A549 (cell line): ENCODE results near the gene DCBLD2. TPM values are rescaled to one million over a fixed set of nuclear protein-coding genes. Genes with fewer than 3 reads are reported as not detected.

Source experiments
- ATAC-seq, 2 experiments: fragments of 200-7000 bp in 1 of 2; fragments of >200 bp in 1 of 2; cut with Nextera tagmentation in 1 of 2; cut with Tn5 transposase in 1 of 2; 3 replicates each; pipeline versions ENCODE4 v1.8.0 to v1.9.1; 2018 to 2020; ENCODE audit warnings: mild to moderate bottlenecking in 1 of 2, moderate library complexity in 1 of 2
- CTCF ChIA-PET: fragments of 300-600 bp; sonication (Branson Sonifier 250); formaldehyde crosslinking; extraction: SDS; loops from one replicate; lab custom pipeline; 2021; ENCODE audit warnings: antibody characterized with exemption, inconsistent platforms; lab: Yijun Ruan, JAX
- POLR2A ChIA-PET: fragments of 350-600 bp; formaldehyde crosslinking; extraction: SDS; loops from one replicate; lab custom pipeline; 2021; ENCODE audit warnings: antibody characterized with exemption, inconsistent platforms; lab: Yijun Ruan, JAX
- DNase-seq, 2 experiments: peaks; one replicate each; pipeline versions ENCODE4 v3.0.0 to v3.0.0-alpha.2; 2011 to 2016; ENCODE audit warnings: low read depth in 1 of 2, low spot score in 1 of 2
- FAIRE-seq: peaks from 2 replicates; lab custom pipeline; 2011; peaks lifted over from hg19 to GRCh38; lab: Jason Lieb, UNC
- H3K27ac ChIP-seq, 2 experiments: fragments of >200 bp; sonication (Bioruptor Twin); formaldehyde crosslinking; 3 replicates each; pipeline ENCODE4 v1.5.1; 2016 to 2017
- H3K4me1 ChIP-seq: fragments of >200 bp; sonication (Bioruptor Twin); formaldehyde crosslinking; 3 replicates; pipeline ENCODE4 v1.6.1; 2016
- H3K4me2 ChIP-seq: fragments of >200 bp; sonication (Bioruptor Twin); formaldehyde crosslinking; 3 replicates; pipeline ENCODE4 v1.6.1; 2016
- H3K4me3 ChIP-seq: fragments of >200 bp; sonication (Bioruptor Twin); formaldehyde crosslinking; 3 replicates; pipeline ENCODE4 v1.5.1; 2016
- H3K9me3 ChIP-seq: fragments of >200 bp; sonication (Bioruptor Twin); formaldehyde crosslinking; 3 replicates; pipeline ENCODE4 v1.6.1; 2016
- ATOH8 ChIP-seq: fragments of 250-450 bp; sonication (Bioruptor Pico); IDR thresholded peaks from 2 replicates; pipeline ENCODE4 v1.5.0; 2020; ENCODE audit warnings: low read depth, mild to moderate bottlenecking, moderate library complexity
- CHD2 ChIP-seq: fragments of 150-350 bp; IDR thresholded peaks from 2 replicates; pipeline ENCODE4 v1.6.1; 2014; ENCODE audit warnings: low read length; ENCODE audit not compliant: partially characterized antibody
- EHF ChIP-seq: fragments of 250-450 bp; sonication (Bioruptor Pico); IDR thresholded peaks from 2 replicates; pipeline ENCODE4 v1.5.0; 2020; ENCODE audit warnings: mild to moderate bottlenecking
- EHMT2 ChIP-seq: fragments of 200-600 bp; sonication (generic); IDR thresholded peaks from 2 replicates; pipeline ENCODE4 v1.6.1; 2016; ENCODE audit warnings: antibody characterized with exemption, low read depth, mild to moderate bottlenecking, moderate library complexity
- EP300 ChIP-seq, 2 experiments: fragments of >200 bp; sonication (Bioruptor Twin); formaldehyde crosslinking; IDR thresholded peaks; 2 replicates in 1 of 2; 3 replicates in 1 of 2; pipeline ENCODE4 v1.6.1; 2016 to 2017
- ESRRA ChIP-seq: fragments of 150-350 bp; IDR thresholded peaks from 2 replicates; pipeline ENCODE4 v1.6.1; 2014; ENCODE audit warnings: mild to moderate bottlenecking, low read length, borderline replicate concordance
- HES2 ChIP-seq: fragments of >200 bp; sonication (Bioruptor Twin); formaldehyde crosslinking; IDR thresholded peaks from 2 replicates; pipeline ENCODE4 v1.6.1; 2016
- HOXB13 ChIP-seq: fragments of 250-450 bp; sonication (Bioruptor Pico); IDR thresholded peaks from 2 replicates; pipeline ENCODE4 v1.5.0; 2020; ENCODE audit warnings: low read depth, mild to moderate bottlenecking, moderate library complexity
- HOXB5 ChIP-seq: fragments of 250-450 bp; sonication (Bioruptor Pico); IDR thresholded peaks from 2 replicates; pipeline ENCODE4 v1.5.0; 2020; ENCODE audit warnings: mild to moderate bottlenecking, moderate library complexity
- MAX ChIP-seq: IDR thresholded peaks from 2 replicates; pipeline ENCODE4 v1.6.1; 2012
- NFE2L2 ChIP-seq: fragments of 150-350 bp; conservative IDR thresholded peaks from 2 replicates; pipeline ENCODE4 v1.6.1; 2014; ENCODE audit warnings: low read length
- NPAS2 ChIP-seq: fragments of 250-450 bp; sonication (Bioruptor Pico); IDR thresholded peaks from 2 replicates; pipeline ENCODE4 v1.8.0; 2022; ENCODE audit warnings: mild to moderate bottlenecking, moderate library complexity, borderline replicate concordance
- NR3C1 ChIP-seq: fragments of >200 bp; sonication (Bioruptor Twin); formaldehyde crosslinking; IDR thresholded peaks from 3 replicates; pipeline ENCODE4 v1.6.1; 2017
- PHF8 ChIP-seq: fragments of 200-600 bp; sonication (generic); IDR thresholded peaks from 2 replicates; pipeline ENCODE4 v1.6.1; 2016; ENCODE audit warnings: low read depth, mild to moderate bottlenecking, antibody characterized with exemption, moderate library complexity, borderline replicate concordance
- RCOR1 ChIP-seq: fragments of 150-350 bp; IDR thresholded peaks from 2 replicates; pipeline ENCODE4 v1.6.1; 2014; ENCODE audit warnings: antibody characterized with exemption, low read length, low read depth
- ZNF302 ChIP-seq: fragments of 250-450 bp; sonication (Bioruptor Pico); IDR thresholded peaks from 2 replicates; pipeline ENCODE4 v1.9.0; 2021; ENCODE audit warnings: inconsistent platforms, mild to moderate bottlenecking, moderate library complexity
- WGBS: methylation state at CpG from one replicate; pipeline ENCODE4 v1.1.6; 2017; ENCODE audit errors: missing lambda C conversion rate; 5-methylcytosine and 5-hydroxymethylcytosine counted together
- polyA plus RNA-seq, 4 experiments: library from polyadenylated mRNA; depleted of rRNA in 3 of 4; stranded (reverse); fragments of >200 nt; fragmentation: RNase III in 1 of 4; extraction: RNeasy Plus Mini Kit Qiagen cat#74134 plus additional on column Dnase treatment in 1 of 4; gene quantifications; 2 replicates in 3 of 4; 3 replicates in 1 of 4; pipeline ENCODE4 v1.2.3, GENCODE V29; 2011 to 2017
- TF ChIP-seq, protein P1 (sequence below): IDR thresholded peaks from 2 replicates; pipeline ENCODE4 v1.6.1; 2012
- TF ChIP-seq, protein P2 (sequence below): IDR thresholded peaks from 2 replicates; pipeline ENCODE4 v1.6.1; 2012; ENCODE audit warnings: low read depth, borderline replicate concordance
- TF ChIP-seq, protein P3 (sequence below): fragments of 450-650 bp; IDR thresholded peaks from 2 replicates; pipeline ENCODE4 v1.6.1; 2014; ENCODE audit warnings: antibody characterized with exemption

DCBLD2 gene
- polyA plus RNA-seq, 2 of the 4 experiments (the other 2 are of a cell fraction) = 266 to 623 TPM

- TF ChIP-seq, protein P1, sequence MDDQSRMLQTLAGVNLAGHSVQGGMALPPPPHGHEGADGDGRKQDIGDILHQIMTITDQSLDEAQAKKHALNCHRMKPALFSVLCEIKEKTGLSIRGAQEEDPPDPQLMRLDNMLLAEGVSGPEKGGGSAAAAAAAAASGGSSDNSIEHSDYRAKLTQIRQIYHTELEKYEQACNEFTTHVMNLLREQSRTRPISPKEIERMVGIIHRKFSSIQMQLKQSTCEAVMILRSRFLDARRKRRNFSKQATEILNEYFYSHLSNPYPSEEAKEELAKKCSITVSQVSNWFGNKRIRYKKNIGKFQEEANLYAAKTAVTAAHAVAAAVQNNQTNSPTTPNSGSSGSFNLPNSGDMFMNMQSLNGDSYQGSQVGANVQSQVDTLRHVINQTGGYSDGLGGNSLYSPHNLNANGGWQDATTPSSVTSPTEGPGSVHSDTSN = no peak
- TF ChIP-seq EHF (CRISPR knock-in tag) (no peak), NR3C1 (no peak), ZNF302 (CRISPR knock-in tag) (no peak), NPAS2 (CRISPR knock-in tag) (no peak), ESRRA (no peak), EHMT2 (no peak), CHD2 (no peak), HOXB13 (CRISPR knock-in tag) (no peak)
Observed at GRCh38 chr3:98930413-98930812, 28.9 kb upstream of the DCBLD2 start (continued).

DNA sequence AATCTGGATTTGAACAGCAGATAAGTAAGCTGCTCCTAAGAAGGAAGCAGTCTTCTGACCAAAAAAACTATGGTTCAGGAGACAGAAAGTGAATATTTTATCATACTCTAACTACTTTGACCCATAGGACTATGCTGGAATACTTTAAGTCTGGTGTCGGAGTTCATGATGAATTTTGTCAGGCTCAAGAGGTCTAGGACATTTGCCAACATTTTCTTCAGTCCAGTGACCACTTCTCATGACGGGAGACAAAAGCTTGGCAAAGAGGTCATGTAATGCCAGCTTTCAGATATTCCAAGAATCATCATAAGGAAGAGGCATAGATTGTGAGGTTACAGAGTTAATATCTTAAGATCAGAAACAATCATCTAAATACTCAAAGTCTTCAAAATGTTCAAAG is 20.5 kb upstream of the DCBLD2 start:
- no peak for DNase-seq
- no peak for ATAC-seq
- 62% methylated on average over 2 of the region's 2 CpGs for WGBS
- Histone ChIP-seq H3K4me1 (peaks cover 75% of the 10 kb centered on the region), H3K4me3 (no peak overlapping the region), H3K4me2 (peak overlapping the region; percentile 81), H3K27ac (peak overlapping the region; percentile 95 to 99), H3K9me3 (peaks cover 21% of the 10 kb centered on the region)
- FAIRE-seq = peak; percentile 93
- ChIA-PET POLR2A (interaction anchor here (0.8 to 3.1 kb wide), 4 partner anchors 20 to 59 kb away, joined by 3 to 29 read pairs (median 11); partner anchors contain the start of gene DCBLD2), CTCF (interaction anchor here (1.0 to 2.6 kb wide), 2 partner anchors 32 to 72 kb away, joined by 3 to 9 read pairs; no protein-coding TSS in a partner anchor)
- TF ChIP-seq NFE2L2 (no peak), CHD2 (no peak), ATOH8 (CRISPR knock-in tag) (no peak)

DNA sequence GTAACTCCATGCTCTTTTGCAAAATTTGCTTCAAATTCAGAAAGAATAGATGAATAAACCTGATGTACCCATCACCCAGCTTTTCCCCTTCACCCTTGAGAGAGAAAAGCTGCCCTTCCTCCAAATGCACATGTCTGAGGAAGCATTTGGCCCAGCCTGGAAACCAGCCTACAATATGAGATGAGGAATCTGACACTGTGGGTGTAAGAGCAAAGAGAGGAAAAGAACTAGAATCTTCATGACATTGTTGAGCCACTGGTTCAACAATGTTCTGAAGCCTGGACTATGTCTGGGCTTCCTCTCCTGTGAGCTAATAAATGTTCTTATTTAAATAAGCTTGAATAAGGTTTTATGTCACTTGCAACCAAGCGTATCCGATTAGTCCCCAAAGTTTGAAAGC is 18.7 kb upstream of the DCBLD2 start:
- 0 out of 3 replicates have a peak overlapping the region, but pooled peaks have one; percentile 9 for H3K4me2 ChIP-seq
- FAIRE-seq (no peak), DNase-seq (no peak), ATAC-seq (no peak)
- peaks cover 92% of the 10 kb centered on the region for H3K4me1 ChIP-seq
- ChIA-PET POLR2A (interaction anchor here (3.1 kb wide), 1 partner anchor 18 kb away, joined by 31 read pairs; the partner anchor contains the start of gene DCBLD2), CTCF (interaction anchor here (0.7 to 2.3 kb wide), 5 partner anchors 14 to 103 kb away, joined by 3 to 12 read pairs (median 3); partner anchors contain the start of gene DCBLD2)
- peak overlapping the region; percentile 95 to 99 for H3K27ac ChIP-seq
- H3K9me3 ChIP-seq = peaks cover 8% of the 10 kb centered on the region; the same call in 2 of the 3 replicates
- H3K4me3 ChIP-seq = no peak overlapping the region
- TF ChIP-seq EP300 (IDR thresholded peaks at IDR 0.05) (no peak), PHF8 (no peak), ATOH8 (CRISPR knock-in tag) (no peak), HOXB13 (CRISPR knock-in tag) (no peak), ESRRA (no peak), RCOR1 (no peak), MAX (no peak), HOXB5 (no peak), HES2 (no peak)
- TF ChIP-seq, protein P2, sequence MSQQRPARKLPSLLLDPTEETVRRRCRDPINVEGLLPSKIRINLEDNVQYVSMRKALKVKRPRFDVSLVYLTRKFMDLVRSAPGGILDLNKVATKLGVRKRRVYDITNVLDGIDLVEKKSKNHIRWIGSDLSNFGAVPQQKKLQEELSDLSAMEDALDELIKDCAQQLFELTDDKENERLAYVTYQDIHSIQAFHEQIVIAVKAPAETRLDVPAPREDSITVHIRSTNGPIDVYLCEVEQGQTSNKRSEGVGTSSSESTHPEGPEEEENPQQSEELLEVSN = no peak
- TF ChIP-seq, protein P3, sequence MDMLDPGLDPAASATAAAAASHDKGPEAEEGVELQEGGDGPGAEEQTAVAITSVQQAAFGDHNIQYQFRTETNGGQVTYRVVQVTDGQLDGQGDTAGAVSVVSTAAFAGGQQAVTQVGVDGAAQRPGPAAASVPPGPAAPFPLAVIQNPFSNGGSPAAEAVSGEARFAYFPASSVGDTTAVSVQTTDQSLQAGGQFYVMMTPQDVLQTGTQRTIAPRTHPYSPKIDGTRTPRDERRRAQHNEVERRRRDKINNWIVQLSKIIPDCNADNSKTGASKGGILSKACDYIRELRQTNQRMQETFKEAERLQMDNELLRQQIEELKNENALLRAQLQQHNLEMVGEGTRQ = no peak
- 94% methylated on average over 2 of the region's 2 CpGs for WGBS
